HT1080 (cell line): ENCODE measurements around the gene PTK6. TPM values are rescaled to one million over a fixed set of nuclear protein-coding genes. Genes with fewer than 3 reads are reported as not detected.
"Not testable (repeated sequence)": the region's sequence is repeated elsewhere in the genome, so short reads cannot be mapped to it uniquely, and the experiment has no call there.

Experiments used
- DNase-seq: peaks from one replicate; pipeline ENCODE4 v3.0.0-alpha.2; 2015; ENCODE audit warnings: low read depth
- total RNA-seq: library from RNA; depleted of rRNA; stranded (reverse); fragments of >200 nt; shearing (Covaris generic); gene quantifications from 2 replicates; pipeline ENCODE4 v1.2.3, GENCODE V29; 2014; rRNA removed

The PTK6 gene
- total RNA-seq, 1 experiment from 2014 or later: not detected

- DNase-seq: no peak
Observed at GRCh38 chr20:63481503-63481902, 55.7 kb downstream of the PTK6 start.

GRCh38 chr20:63479695-63480419, 57.3 kb downstream of the PTK6 start:
- DNase-seq: not testable (repeated sequence)

GRCh38 chr20:63478346-63479302, 58.6 kb downstream of the PTK6 start:
- DNase-seq: no peak

Other genes with a start within 250 kb of the PTK6 start
- not detected in 2 replicates for gene COL20A1, start 244.2 kb downstream of the PTK6 start, total RNA-seq
- gene CHRNA4, start 176.0 kb downstream of the PTK6 start, total RNA-seq: not detected in 2 replicates
- under 0.01 and 0.23 TPM in 2 replicates for gene KCNQ2, start 64.7 kb downstream of the PTK6 start, total RNA-seq
- gene EEF1A2, start 38.3 kb downstream of the PTK6 start, total RNA-seq: 203 and 276 TPM in 2 replicates
- gene PPDPF, start 16.6 kb downstream of the PTK6 start, total RNA-seq: 35.3 and 143 TPM in 2 replicates
- gene SRMS, start 10.4 kb upstream of the PTK6 start, total RNA-seq: not detected in 2 replicates
- not detected in 2 replicates for gene FNDC11, start 16.8 kb upstream of the PTK6 start, total RNA-seq
- 10.8 and 11.7 TPM in 2 replicates for gene HELZ2, start 36.9 kb upstream of the PTK6 start, total RNA-seq
- gene GMEB2, start 89.7 kb upstream of the PTK6 start, total RNA-seq: 18.3 and 22.0 TPM in 2 replicates
- gene STMN3, start 116.0 kb upstream of the PTK6 start, total RNA-seq: 30.9 and 33.2 TPM in 2 replicates
- 13.1 and 19.3 TPM in 2 replicates for gene RTEL1, start 120.9 kb upstream of the PTK6 start, total RNA-seq
- 5.9 and 7.2 TPM in 2 replicates for gene TNFRSF6B, start 159.3 kb upstream of the PTK6 start, total RNA-seq
- gene ARFRP1, start 170.6 kb upstream of the PTK6 start, total RNA-seq: 44.6 and 46.2 TPM in 2 replicates
- 29.1 and 29.6 TPM in 2 replicates for gene ZGPAT, start 170.7 kb upstream of the PTK6 start, total RNA-seq
- gene LIME1, start 199.3 kb upstream of the PTK6 start, total RNA-seq: 5.8 and 10.3 TPM in 2 replicates
- 39.8 and 49.2 TPM in 2 replicates for gene SLC2A4RG, start 202.4 kb upstream of the PTK6 start, total RNA-seq